Measurements from ENCODE around the gene C1QL4.

GRCh38 chr12:49377386-49377785 lies 40.4 kb upstream of the C1QL4 start:
- TF ChIP-seq POLR2A (IDR thresholded peaks at IDR 0.05; ENCODE audit: extremely low read depth, insufficient read length) (no peak), CTCF (IDR thresholded peaks at IDR 0.05; ENCODE audit: low read depth, low read length) (no peak)

All from NB4 (cell line).